22Rv1 (cell line): ENCODE data around the gene DPY19L1.
"Not testable (repeated sequence)": the region's sequence is repeated elsewhere in the genome, so short reads cannot be mapped to it uniquely, and the experiment has no call there.

Experiments
- ZFX ChIP-seq: fragments of 450-650 bp; IDR thresholded peaks from 2 replicates; pipeline ENCODE4 v1.6.1; 2017; ENCODE audit warnings: antibody characterized with exemption, borderline replicate concordance
- TF ChIP-seq, protein P1 (sequence below): fragments of 450-650 bp; IDR thresholded peaks from 2 replicates; pipeline ENCODE4 v1.5.1; 2017; ENCODE audit warnings: mild to moderate bottlenecking

DNA sequence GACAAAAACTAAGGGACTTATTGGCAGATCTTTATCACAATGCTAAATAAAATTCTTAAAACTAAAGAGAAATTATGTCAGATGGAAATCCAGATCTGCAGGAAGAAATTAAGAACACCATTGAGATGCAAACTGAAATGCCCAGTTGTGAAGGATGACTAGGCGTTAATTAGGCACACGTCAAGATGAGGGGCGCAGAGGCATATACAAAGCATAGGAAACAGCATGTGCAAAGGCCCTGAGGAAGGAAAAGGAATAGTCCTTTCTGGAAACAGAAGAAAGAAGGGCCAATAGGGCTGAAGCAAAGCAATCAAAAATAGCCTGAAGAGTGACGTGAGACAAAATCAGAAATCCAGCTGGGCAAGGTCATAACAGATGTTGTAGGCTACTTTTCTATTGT is 53.1 kb downstream of the DPY19L1 start:
- TF ChIP-seq, protein P1, sequence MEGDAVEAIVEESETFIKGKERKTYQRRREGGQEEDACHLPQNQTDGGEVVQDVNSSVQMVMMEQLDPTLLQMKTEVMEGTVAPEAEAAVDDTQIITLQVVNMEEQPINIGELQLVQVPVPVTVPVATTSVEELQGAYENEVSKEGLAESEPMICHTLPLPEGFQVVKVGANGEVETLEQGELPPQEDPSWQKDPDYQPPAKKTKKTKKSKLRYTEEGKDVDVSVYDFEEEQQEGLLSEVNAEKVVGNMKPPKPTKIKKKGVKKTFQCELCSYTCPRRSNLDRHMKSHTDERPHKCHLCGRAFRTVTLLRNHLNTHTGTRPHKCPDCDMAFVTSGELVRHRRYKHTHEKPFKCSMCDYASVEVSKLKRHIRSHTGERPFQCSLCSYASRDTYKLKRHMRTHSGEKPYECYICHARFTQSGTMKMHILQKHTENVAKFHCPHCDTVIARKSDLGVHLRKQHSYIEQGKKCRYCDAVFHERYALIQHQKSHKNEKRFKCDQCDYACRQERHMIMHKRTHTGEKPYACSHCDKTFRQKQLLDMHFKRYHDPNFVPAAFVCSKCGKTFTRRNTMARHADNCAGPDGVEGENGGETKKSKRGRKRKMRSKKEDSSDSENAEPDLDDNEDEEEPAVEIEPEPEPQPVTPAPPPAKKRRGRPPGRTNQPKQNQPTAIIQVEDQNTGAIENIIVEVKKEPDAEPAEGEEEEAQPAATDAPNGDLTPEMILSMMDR, result not testable (repeated sequence)
- TF ChIP-seq ZFX, result not testable (repeated sequence)
